HFFc6 (cell line): ENCODE results near the gene TMEM203. TPM values are rescaled to one million over a fixed set of nuclear protein-coding genes. Genes with fewer than 3 reads are reported as not detected.

Experiments
- DNase-seq: peaks from one replicate; pipeline ENCODE4 v3.0.0-alpha.2; 2018
- H3K27ac Mint-ChIP-seq: 2 replicates; pipeline ENCODE4 v1.8.0; 2020; ENCODE audit warnings: mild to moderate bottlenecking, mixed read lengths
- H3K27me3 Mint-ChIP-seq: 2 replicates; pipeline ENCODE4 v1.8.0; 2021; ENCODE audit warnings: mild to moderate bottlenecking, moderate library complexity, mixed read lengths; ENCODE audit not compliant: insufficient read depth
- H3K36me3 Mint-ChIP-seq: 2 replicates; pipeline ENCODE4 v1.8.0; 2021; ENCODE audit warnings: low read depth, mixed read lengths
- H3K4me1 Mint-ChIP-seq: 2 replicates; pipeline ENCODE4 v1.8.0; 2020; ENCODE audit warnings: low read depth, mixed read lengths
- H3K4me3 Mint-ChIP-seq: 2 replicates; pipeline ENCODE4 v1.8.0; 2020; ENCODE audit warnings: mild to moderate bottlenecking, moderate library complexity, mixed read lengths
- H3K9me3 Mint-ChIP-seq: 2 replicates; pipeline ENCODE4 v1.8.0; 2020; ENCODE audit warnings: mild to moderate bottlenecking, mixed read lengths
- CTCF ChIP-seq: fragments of 200-600 bp; sonication (generic); IDR thresholded peaks from 2 replicates; pipeline ENCODE4 v1.5.0; 2021; ENCODE audit warnings: antibody characterized with exemption, mild to moderate bottlenecking
- total RNA-seq, 6 experiments: library from RNA; stranded (reverse); fragmentation: NEBNext Ultra II Directional; extraction: Animal tissue kit (Norgen Biotek cat#: 25700); gene quantifications; 2 replicates in 1 of 6; 3 replicates in 5 of 6; pipeline ENCODE4 v1.2.3, GENCODE V29; 2021

Gene TMEM203
- total RNA-seq, 6 experiments from 2014 or later: 38.7 to 47.4 (median 40.1) TPM

GRCh38 chr9:137251490-137252268 lies 46.2 kb upstream of the TMEM203 start:
- TF ChIP-seq CTCF: no peak
- H3K4me3 Mint-ChIP-seq: no peak overlapping the region
- H3K27me3 Mint-ChIP-seq: peaks cover 3% of the 10 kb centered on the region
- peaks cover 13% of the 10 kb centered on the region for H3K4me1 Mint-ChIP-seq
- H3K9me3 Mint-ChIP-seq: no peaks in the 10 kb centered on the region
- no peaks in the 10 kb centered on the region for H3K36me3 Mint-ChIP-seq
- DNase-seq: no peak
- H3K27ac Mint-ChIP-seq: no peak overlapping the region

GRCh38 chr9:137251194-137251461 lies 45.7 kb upstream of the TMEM203 start, which contains the start of gene STPG3:
STPG3 (plus strand) TSS chr9:137251286; CDS start chr9:137251287, 1 bp downstream.
- Mint-ChIP-seq H3K4me3 (no peak within 1 kb of the TSS), H3K27me3 (peaks cover 3% of the 10 kb centered on the region), H3K27ac (no peak within 1 kb of the TSS), H3K4me1 (peaks cover 8% of the 10 kb centered on the region), H3K36me3 (no peaks in the 10 kb centered on the region), H3K9me3 (no peaks in the 10 kb centered on the region)
- no peak for DNase-seq
- no peak for TF ChIP-seq CTCF

- TF ChIP-seq CTCF: no peak
- Mint-ChIP-seq H3K9me3 (no peaks in the 10 kb centered on the region), H3K4me3 (no peak overlapping the region), H3K4me1 (peaks cover 8% of the 10 kb centered on the region), H3K36me3 (no peaks in the 10 kb centered on the region), H3K27me3 (peaks cover 3% of the 10 kb centered on the region), H3K27ac (no peak overlapping the region)
- no peak for DNase-seq
Observed at GRCh38 chr9:137250329-137251193, 45.1 kb upstream of the TMEM203 start.

- peaks cover 15% of the 10 kb centered on the region for H3K4me1 Mint-ChIP-seq
- H3K27me3 Mint-ChIP-seq: peaks cover 10% of the 10 kb centered on the region
- H3K27ac Mint-ChIP-seq: no peak overlapping the region
- no peaks in the 10 kb centered on the region for H3K9me3 Mint-ChIP-seq
- no peak for DNase-seq
- H3K36me3 Mint-ChIP-seq: peaks cover 11% of the 10 kb centered on the region
- no peak for TF ChIP-seq CTCF
- no peak overlapping the region for H3K4me3 Mint-ChIP-seq
Observed at GRCh38 chr9:137247916-137248175, 42.4 kb upstream of the TMEM203 start.

GRCh38 chr9:137247135-137247915 lies 41.9 kb upstream of the TMEM203 start:
- Mint-ChIP-seq H3K9me3 (peaks cover 1% of the 10 kb centered on the region; the same call in 1 of the 2 replicates), H3K36me3 (peaks cover 16% of the 10 kb centered on the region), H3K27ac (no peak overlapping the region), H3K4me3 (no peak overlapping the region), H3K4me1 (peaks cover 21% of the 10 kb centered on the region), H3K27me3 (peaks cover 15% of the 10 kb centered on the region)
- no peak for TF ChIP-seq CTCF
- no peak for DNase-seq
